HepG2 (cell line): ENCODE data around the gene OPA3. TPM values are rescaled to one million over a fixed set of nuclear protein-coding genes. Genes with fewer than 3 reads are reported as not detected.

Source experiments
- ATAC-seq: fragments of 200-7000 bp; cut with Tn5 transposase; 3 replicates; pipeline ENCODE4 v1.9.1; 2020; ENCODE audit warnings: mild to moderate bottlenecking, moderate library complexity
- BruUV-seq: library from RNA; stranded (reverse); fragments of 400-500 nt; replicated peaks from 2 replicates; lab custom pipeline; 2021; lab: Mats Ljungman, UMichigan
- CTCF ChIA-PET: fragments of 300-600 bp; formaldehyde crosslinking; extraction: SDS; loops from one replicate; lab custom pipeline; 2021; ENCODE audit warnings: low total read pairs, inconsistent platforms, low intra/inter-chr PET ratio; lab: Yijun Ruan, JAX
- POLR2A ChIA-PET: fragments of 350-600 bp; sonication (Branson Sonifier 250); formaldehyde crosslinking; loops from one replicate; lab custom pipeline; 2020; ENCODE audit warnings: antibody characterized with exemption, inconsistent platforms; lab: Yijun Ruan, JAX
- DNase-seq: peaks from one replicate; pipeline ENCODE4 v3.0.0-alpha.2; 2015; ENCODE audit warnings: low spot score
- FAIRE-seq: peaks from 3 replicates; lab custom pipeline; 2011; peaks lifted over from hg19 to GRCh38; lab: Jason Lieb, UNC
- H2AFZ ChIP-seq: one replicate; pipeline ENCODE4 v1.6.1; 2011; ENCODE audit warnings: low read length, inconsistent platforms
- H3K27ac ChIP-seq: fragments of 300-600 bp; 3 replicates; pipeline ENCODE4 v1.8.0; 2011; ENCODE audit warnings: mixed run types, mild to moderate bottlenecking, mixed read lengths, low read length, inconsistent platforms; ENCODE audit not compliant: insufficient read depth; ENCODE audit errors: extremely low read length
- H3K27me3 ChIP-seq, 2 experiments: fragments of 200-600 bp in 1 of 2; 2 replicates in 1 of 2; 3 replicates in 1 of 2; pipeline versions ENCODE4 v1.6.0 to v1.8.0; 2011; ENCODE audit warnings: low read length in 2 of 2, mild to moderate bottlenecking in 2 of 2, moderate library complexity in 2 of 2, inconsistent platforms in 1 of 2; ENCODE audit not compliant: insufficient read depth in 2 of 2, control insufficient read depth in 1 of 2
- H3K36me3 ChIP-seq, 2 experiments: fragments of 200-600 bp in 1 of 2; replicated peaks in 1 of 2; 2 replicates in 1 of 2; 3 replicates in 1 of 2; pipeline versions ENCODE4 v1.5.1 to v1.8.0; 2011; ENCODE audit warnings: low read length in 2 of 2, inconsistent platforms in 1 of 2; ENCODE audit not compliant: insufficient read depth in 2 of 2, control insufficient read depth in 1 of 2
- H3K4me1 ChIP-seq: 2 replicates; pipeline ENCODE4 v1.5.1; 2012; ENCODE audit warnings: low read length, inconsistent platforms; ENCODE audit not compliant: insufficient read depth
- H3K4me2 ChIP-seq: 2 replicates; pipeline ENCODE4 v1.6.0; 2011; ENCODE audit warnings: low read depth, low read length, inconsistent platforms
- H3K4me3 ChIP-seq, 3 experiments: fragments of 200-600 bp in 1 of 3; sonication (generic), shearing (Covaris generic) in 1 of 3; replicated peaks in 1 of 3; 2 replicates each; pipeline ENCODE4 v1.5.1; 2011 to 2016; ENCODE audit warnings: low read length in 3 of 3, inconsistent platforms in 2 of 3, low read depth in 2 of 3, mild to moderate bottlenecking in 2 of 3, control low read depth in 1 of 3, mixed read lengths in 1 of 3; ENCODE audit not compliant: insufficient read depth in 1 of 3
- H3K79me2 ChIP-seq: one replicate; pipeline ENCODE4 v1.6.1; 2011; ENCODE audit warnings: low read length, inconsistent platforms; ENCODE audit not compliant: insufficient read depth
- H3K9ac ChIP-seq: 2 replicates; pipeline ENCODE4 v1.6.0; 2011; ENCODE audit warnings: mild to moderate bottlenecking, low read depth, low read length, inconsistent platforms; ENCODE audit not compliant: insufficient read depth
- H3K9me3 ChIP-seq: 2 replicates; pipeline ENCODE4 v1.5.1; 2012; ENCODE audit warnings: mild to moderate bottlenecking, low read length
- H4K20me1 ChIP-seq: 2 replicates; pipeline ENCODE4 v1.6.0; 2011; ENCODE audit warnings: inconsistent platforms, mild to moderate bottlenecking, low read length, moderate library complexity; ENCODE audit not compliant: insufficient read depth
- CENPX ChIP-seq: sonication (generic); formaldehyde crosslinking; IDR thresholded peaks from 2 replicates; pipeline ENCODE4 v1.9.0; 2021; ENCODE audit warnings: mild to moderate bottlenecking, missing genetic modification reagents, moderate library complexity
- GLI4 ChIP-seq: sonication (generic); formaldehyde crosslinking; IDR thresholded peaks from 2 replicates; pipeline ENCODE4 v1.5.1; 2020; ENCODE audit warnings: missing genetic modification reagents, mild to moderate bottlenecking, moderate library complexity, borderline replicate concordance
- JARID2 ChIP-seq: sonication (generic); formaldehyde crosslinking; IDR thresholded peaks from 2 replicates; pipeline ENCODE4 v1.8.1; 2023; ENCODE audit warnings: missing genetic modification reagents, inconsistent platforms; ENCODE audit not compliant: insufficient replicate concordance
- JUN ChIP-seq: sonication (generic); formaldehyde crosslinking; IDR thresholded peaks from 2 replicates; pipeline ENCODE4 v1.4.0; 2020; ENCODE audit warnings: mild to moderate bottlenecking, missing genetic modification reagents
- KDM4B ChIP-seq: sonication (generic); formaldehyde crosslinking; IDR thresholded peaks from 2 replicates; pipeline ENCODE4 v1.4.0; 2020; ENCODE audit warnings: missing genetic modification reagents
- KDM5B ChIP-seq: sonication (generic); formaldehyde crosslinking; IDR thresholded peaks from 2 replicates; pipeline ENCODE4 v1.4.0; 2020; ENCODE audit warnings: missing genetic modification reagents, mild to moderate bottlenecking, borderline replicate concordance
- NCOA5 ChIP-seq: sonication (generic); formaldehyde crosslinking; IDR thresholded peaks from 2 replicates; pipeline ENCODE4 v1.4.0; 2020; ENCODE audit warnings: missing genetic modification reagents
- RBM22 ChIP-seq: fragments of 200-400 bp; formaldehyde crosslinking; optimal IDR thresholded peaks from 2 replicates; pipeline ENCODE3; 2017; ENCODE audit warnings: mild to moderate bottlenecking, low read length, moderate library complexity
- RFXANK ChIP-seq: IDR thresholded peaks from 2 replicates; pipeline ENCODE4 v1.6.1; 2016
- RORA ChIP-seq: sonication (generic); formaldehyde crosslinking; IDR thresholded peaks from 2 replicates; pipeline ENCODE4 v1.5.0; 2020; ENCODE audit warnings: mild to moderate bottlenecking, missing genetic modification reagents, moderate library complexity
- TGIF2 ChIP-seq: IDR thresholded peaks from 2 replicates; pipeline ENCODE4 v1.6.1; 2016; ENCODE audit warnings: control low read depth, missing compliant biosample characterization
- ZIK1 ChIP-seq: sonication (generic); formaldehyde crosslinking; IDR thresholded peaks from 2 replicates; pipeline ENCODE4 v1.5.0; 2020; ENCODE audit warnings: mild to moderate bottlenecking, low read depth, missing genetic modification reagents, borderline replicate concordance
- ZNF652 ChIP-seq: IDR thresholded peaks from 2 replicates; pipeline ENCODE4 v1.6.1; 2016; ENCODE audit warnings: low read depth, borderline replicate concordance
- WGBS: methylation state at CpG from one replicate; pipeline ENCODE4 v1.1.6; 2017; ENCODE audit warnings: low lambda C conversion rate; 5-methylcytosine and 5-hydroxymethylcytosine counted together
- in situ Hi-C: cut with HindIII; loops from 2 replicates; pipeline ENCODE4 v1.10.0; 2017; ENCODE audit warnings: low pct_unique_long_range_greater_than_20kb; ENCODE audit not compliant: extremely low pct_ligation_motif_present
- intact Hi-C: fragments of 100-400 bp; cut with micrococcal nuclease; formaldehyde crosslinking; loops from one replicate; pipeline ENCODE4 v1.10.0; 2022; ENCODE audit not compliant: unreplicated experiment
- polyA plus RNA-seq, 8 experiments: library from polyadenylated mRNA; depleted of rRNA in 3 of 8; stranded (reverse) in 7 of 8; unstranded in 1 of 8; fragments of >200 nt; fragmentation: Illumina TruSeq in 4 of 8; extraction: Trizol in 4 of 8; gene quantifications; 2 replicates each; pipeline versions ENCODE4 v1.2.1 to v1.2.3, GENCODE V29; 2011 to 2016; ENCODE audit warnings: low read depth in 4 of 8, missing spikeins in 1 of 8, mixed read lengths in 1 of 8; ENCODE audit not compliant: insufficient read depth in 1 of 8
- total RNA-seq, 5 experiments: library from RNA; depleted of rRNA; stranded (reverse); fragments of >200 nt; fragmentation: Illumina TruSeq; extraction: Trizol; gene quantifications; 2 replicates each; pipeline ENCODE4 v1.2.3, GENCODE V29; 2016; ENCODE audit warnings: low read depth in 1 of 5
- TF ChIP-seq, protein P1 (sequence below): sonication (generic); formaldehyde crosslinking; IDR thresholded peaks from 2 replicates; pipeline ENCODE4 v1.8.0; 2022; ENCODE audit warnings: missing genetic modification reagents, low read depth, mild to moderate bottlenecking, borderline replicate concordance
- TF ChIP-seq, protein P2 (sequence below): sonication (generic); formaldehyde crosslinking; IDR thresholded peaks from 2 replicates; pipeline ENCODE4 v1.5.1; 2020; ENCODE audit warnings: missing genetic modification reagents, mild to moderate bottlenecking, borderline replicate concordance

OPA3 gene
- total and polyA plus RNA-seq, 2 of the 13 experiments (the other 11 are each of a cell fraction or from before 2014, with no cell fraction given): 8.3 to 17.7 TPM

DNA sequence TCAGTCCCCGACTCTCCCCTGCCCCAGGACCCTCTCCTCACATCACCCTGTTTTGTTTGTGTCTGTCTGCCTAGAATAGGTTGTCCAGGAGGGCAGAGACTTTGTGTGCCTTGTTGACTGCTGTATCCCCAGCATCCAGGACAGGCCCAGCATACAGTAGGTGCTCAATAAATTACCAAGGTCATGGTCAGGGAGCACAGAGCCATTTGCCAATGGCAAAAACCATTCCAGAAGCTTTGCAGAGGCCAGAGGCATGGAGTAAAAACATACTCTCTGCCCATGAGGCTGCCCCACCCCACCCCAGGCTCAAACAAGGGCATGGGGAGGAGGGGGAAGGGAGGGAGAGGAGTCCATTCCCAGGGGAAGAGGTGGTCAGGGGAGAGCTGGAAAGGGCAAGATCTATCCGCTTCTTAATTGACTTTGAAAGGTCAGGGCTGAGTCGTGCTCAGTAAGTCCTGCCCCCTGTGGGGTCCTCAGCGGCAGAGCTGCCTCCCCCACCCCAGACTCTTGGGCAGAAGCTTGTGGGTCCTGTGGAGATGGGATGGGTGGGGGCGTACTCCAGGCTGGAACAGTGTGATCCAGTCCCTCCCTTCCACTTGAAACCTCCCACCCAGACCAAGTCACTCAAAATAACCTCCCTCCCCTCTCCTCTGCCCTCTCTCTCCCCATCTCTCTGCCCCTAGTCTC is 13.0 kb upstream of the OPA3 start:
- H3K4me1 ChIP-seq: no peaks in the 10 kb centered on the region
- no peaks in the 10 kb centered on the region for H3K36me3 ChIP-seq
- ChIA-PET POLR2A (no interaction called here), CTCF (no interaction called here)
- FAIRE-seq: no peak
- H3K4me2 ChIP-seq: no peak overlapping the region
- TF ChIP-seq KDM5B: no peak
- no peak for TF ChIP-seq RORA
- TF ChIP-seq ZIK1 (CRISPR knock-in tag): no peak
- TF ChIP-seq JARID2 (CRISPR knock-in tag): no peak
- TF ChIP-seq ZNF652 (CRISPR knock-in tag): no peak
- no peak for TF ChIP-seq NCOA5 (CRISPR knock-in tag)
- TF ChIP-seq RFXANK (CRISPR knock-in tag): no peak
- TF ChIP-seq, protein P1, sequence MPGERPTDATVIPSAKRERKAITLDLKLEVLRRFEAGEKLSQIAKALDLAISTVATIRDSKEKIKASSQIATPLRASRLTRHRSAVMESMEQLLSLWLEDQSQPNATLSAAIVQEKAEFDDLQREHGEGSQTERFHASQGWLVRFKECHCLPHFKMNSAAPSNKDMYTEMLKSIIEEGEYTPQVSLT: no peak
- TF ChIP-seq, protein P2, sequence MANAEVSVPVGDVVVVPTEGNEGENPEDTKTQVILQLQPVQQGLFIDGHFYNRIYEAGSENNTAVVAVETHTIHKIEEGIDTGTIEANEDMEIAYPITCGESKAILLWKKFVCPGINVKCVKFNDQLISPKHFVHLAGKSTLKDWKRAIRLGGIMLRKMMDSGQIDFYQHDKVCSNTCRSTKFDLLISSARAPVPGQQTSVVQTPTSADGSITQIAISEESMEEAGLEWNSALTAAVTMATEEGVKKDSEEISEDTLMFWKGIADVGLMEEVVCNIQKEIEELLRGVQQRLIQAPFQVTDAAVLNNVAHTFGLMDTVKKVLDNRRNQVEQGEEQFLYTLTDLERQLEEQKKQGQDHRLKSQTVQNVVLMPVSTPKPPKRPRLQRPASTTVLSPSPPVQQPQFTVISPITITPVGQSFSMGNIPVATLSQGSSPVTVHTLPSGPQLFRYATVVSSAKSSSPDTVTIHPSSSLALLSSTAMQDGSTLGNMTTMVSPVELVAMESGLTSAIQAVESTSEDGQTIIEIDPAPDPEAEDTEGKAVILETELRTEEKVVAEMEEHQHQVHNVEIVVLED (CRISPR knock-in tag): no peak
- TF ChIP-seq CENPX: no peak
- TF ChIP-seq TGIF2: no peak
- no peak for TF ChIP-seq JUN
- TF ChIP-seq KDM4B (CRISPR knock-in tag): no peak
- no peak for TF ChIP-seq RBM22
- TF ChIP-seq GLI4 (CRISPR knock-in tag): no peak
- no peak overlapping the region for H2AFZ ChIP-seq
- in situ Hi-C loops (no loop called here), intact Hi-C loops (no loop called here)
- H3K9ac ChIP-seq: no peak overlapping the region
- no peak for ATAC-seq
- no TSS peak for BruUV-seq
- H3K79me2 ChIP-seq: no peaks in the 10 kb centered on the region
- peaks cover 7 to 59% of the 10 kb centered on the region in 2 experiments for H3K27me3 ChIP-seq
- WGBS: 0% methylated on average over 2 of the region's 5 CpGs
- DNase-seq: no peak
- H3K4me3 ChIP-seq: no peak overlapping the region
- no peaks in the 10 kb centered on the region for H3K9me3 ChIP-seq
- H4K20me1 ChIP-seq: no peaks in the 10 kb centered on the region
- no peak overlapping the region for H3K27ac ChIP-seq
